Omental fat pad (tissue), 4 donors: ENCODE data around the gene DLG1. TPM values are rescaled to one million over a fixed set of nuclear protein-coding genes. Genes with fewer than 3 reads are reported as not detected.
"Not testable (repeated sequence)": the region's sequence is repeated elsewhere in the genome, so short reads cannot be mapped to it uniquely, and the experiment has no call there.

Experiments used
- ATAC-seq: fragments of 150-250 bp; one replicate; pipeline ENCODE4 v1.9.1; 2016; ENCODE audit warnings: mild to moderate bottlenecking, moderate library complexity; ENCODE audit not compliant: low FRiP score
- DNase-seq: peaks from one replicate; pipeline ENCODE4 v3.0.0-alpha.2; 2019; ENCODE audit warnings: low spot score
- CTCF ChIP-seq, 3 donors: fragments of 450-650 bp; IDR thresholded peaks; one replicate each; pipeline ENCODE4 v1.5.1; 2016 to 2017; ENCODE audit warnings: antibody characterized with exemption in 3 of 3, mild to moderate bottlenecking in 3 of 3, moderate library complexity in 2 of 3
- total RNA-seq, 4 donors: library from RNA; depleted of rRNA; stranded (reverse); fragments of >200 nt; gene quantifications; one replicate each; pipeline ENCODE4 v1.1.0, GENCODE V29; 2016

Gene DLG1
- total RNA-seq, 4 donors from 2014 or later = 47.1 to 65.4 (median 60.2) TPM

DNA sequence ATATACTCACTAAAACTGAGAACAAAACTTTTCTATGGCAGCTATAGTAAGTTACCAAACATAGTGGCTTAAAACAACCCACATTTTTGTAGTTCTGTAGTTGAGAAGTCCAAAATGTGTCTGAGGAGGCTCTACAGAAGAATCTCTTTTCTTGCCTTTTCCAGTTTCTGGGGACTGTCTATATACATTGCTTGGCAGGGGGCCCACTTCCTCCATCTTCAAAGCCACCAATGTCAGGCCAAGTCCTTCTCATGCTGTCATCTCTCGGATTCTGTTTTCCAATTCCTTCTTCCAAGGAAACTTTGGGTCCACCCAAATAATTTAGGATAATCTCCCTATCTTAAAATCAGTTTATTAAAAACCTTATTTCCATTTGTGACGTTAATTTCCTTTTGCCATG, 92.7 kb downstream of the DLG1 start:
- no peak for ATAC-seq
- TF ChIP-seq CTCF (IDR thresholded peaks at IDR 0.05) = no peak
- DNase-seq = no peak

- no peak for TF ChIP-seq CTCF (IDR thresholded peaks at IDR 0.05)
- ATAC-seq (no peak), DNase-seq (no peak)
Observed at GRCh38 chr3:197205265-197205664, 93.1 kb downstream of the DLG1 start.

GRCh38 chr3:197204736-197205135, 93.7 kb downstream of the DLG1 start:
- ATAC-seq = no peak
- TF ChIP-seq CTCF (IDR thresholded peaks at IDR 0.05) = no peak

GRCh38 chr3:197203714-197204146, 94.7 kb downstream of the DLG1 start:
- ATAC-seq (no peak), DNase-seq (no peak)
- TF ChIP-seq CTCF (IDR thresholded peaks at IDR 0.05) = no peak

More at GRCh38 chr3:197204736-197205135, 93.7 kb downstream of the DLG1 start:
- no peak for DNase-seq

- no peak for DNase-seq
- no peak for TF ChIP-seq CTCF (IDR thresholded peaks at IDR 0.05)
- ATAC-seq = no peak
Observed at GRCh38 chr3:197202694-197203093, 95.7 kb downstream of the DLG1 start.

DNA sequence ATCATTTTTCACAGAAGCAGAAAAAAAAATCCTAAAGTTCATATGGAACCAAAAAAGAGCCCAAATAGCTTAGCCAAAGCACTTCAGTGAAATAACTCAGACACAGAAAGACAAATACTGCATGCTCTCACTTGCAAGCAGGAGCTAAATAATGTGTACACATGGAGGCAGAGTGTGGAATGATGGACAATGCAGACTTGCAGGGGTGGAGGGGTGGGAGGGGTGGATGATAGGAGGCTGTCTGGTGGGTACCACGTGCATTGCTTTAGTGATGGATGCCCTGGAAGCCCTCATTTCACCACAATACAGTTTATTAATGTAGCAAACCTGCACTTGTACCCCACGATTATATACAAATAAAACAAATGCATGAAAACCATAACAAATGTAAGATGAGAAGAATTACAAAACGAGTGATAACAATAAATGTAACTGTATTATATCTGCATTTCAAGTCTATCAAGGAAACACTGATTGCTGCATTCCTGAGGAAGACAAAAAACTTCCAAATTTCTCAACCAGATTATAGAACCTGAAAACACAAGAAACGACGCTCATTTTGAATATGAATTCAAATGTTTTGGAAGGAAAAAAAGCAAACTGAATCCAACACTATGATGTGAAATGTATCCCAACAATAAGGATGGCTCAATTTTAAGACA, 96.5 kb downstream of the DLG1 start:
- TF ChIP-seq CTCF (IDR thresholded peaks at IDR 0.05) = no peak
- no peak for ATAC-seq
- no peak for DNase-seq

GRCh38 chr3:197200856-197201255, 97.6 kb downstream of the DLG1 start:
- not testable (repeated sequence) for DNase-seq, ATAC-seq
